ENCODE data around the gene GIMAP7.
"Not testable (repeated sequence)": the region's sequence is repeated elsewhere in the genome, so short reads cannot be mapped to it uniquely, and the experiment has no call there.

The GIMAP7 gene

GRCh38 chr7:150514748-150515222 lies at the start of gene GIMAP7:
Gene GIMAP7, plus strand, starts transcription at chr7:150514872. Its CDS starts 5,103 bp downstream, at chr7:150519975.
- DNase-seq (peak; percentile 63 to 68), ATAC-seq (peak; percentile 87)
- peak within 1 kb of the TSS; percentile 93 to 98 for H3K27ac Mint-ChIP-seq
- H3K27me3 Mint-ChIP-seq: no peaks in the 10 kb centered on the region
- H3K4me1 Mint-ChIP-seq: peaks cover 54% of the 10 kb centered on the region
- peaks cover 14 to 16% of the 10 kb centered on the region in 2 donors for H3K9me3 Mint-ChIP-seq
- peak within 1 kb of the TSS; percentile 96 to 100 for H3K4me3 Mint-ChIP-seq

- DNase-seq (no peak), ATAC-seq (no peak)
- Mint-ChIP-seq H3K27me3 (no peaks in the 10 kb centered on the region), H3K27ac (no peak overlapping the region), H3K4me3 (no peak overlapping the region), H3K9me3 (peaks cover 34 to 37% of the 10 kb centered on the region in 2 donors), H3K4me1 (peaks cover 71% of the 10 kb centered on the region)
Observed at GRCh38 chr7:150464962-150465361, 49.7 kb upstream of the GIMAP7 start.

GRCh38 chr7:150465414-150465813 lies 49.3 kb upstream of the GIMAP7 start:
- Mint-ChIP-seq H3K27me3 (no peaks in the 10 kb centered on the region), H3K4me1 (peaks cover 74% of the 10 kb centered on the region), H3K27ac (no peak overlapping the region), H3K4me3 (no peak overlapping the region), H3K9me3 (peaks cover 32 to 33% of the 10 kb centered on the region in 2 donors)
- ATAC-seq: no peak
- no peak for DNase-seq

GRCh38 chr7:150466477-150466876 lies 48.2 kb upstream of the GIMAP7 start:
- H3K27ac Mint-ChIP-seq: no peak overlapping the region
- no peak overlapping the region for H3K4me3 Mint-ChIP-seq

GRCh38 chr7:150468241-150468640 lies 46.4 kb upstream of the GIMAP7 start:
- peaks cover 73% of the 10 kb centered on the region for H3K4me1 Mint-ChIP-seq
- H3K9me3 Mint-ChIP-seq: peaks cover 5 to 6% of the 10 kb centered on the region in 2 donors
- no peaks in the 10 kb centered on the region for H3K27me3 Mint-ChIP-seq
- H3K27ac Mint-ChIP-seq: peak overlapping the region in 1 of 2 donors; percentile 28
- peak overlapping the region in 1 of 2 donors; percentile 65 for H3K4me3 Mint-ChIP-seq
- DNase-seq (no peak), ATAC-seq (peak; percentile 79)

More at GRCh38 chr7:150466477-150466876, 48.2 kb upstream of the GIMAP7 start:
- ATAC-seq: no peak
- H3K9me3 Mint-ChIP-seq: peaks cover 22 to 23% of the 10 kb centered on the region in 2 donors
- H3K27me3 Mint-ChIP-seq: no peaks in the 10 kb centered on the region
- no peak for DNase-seq
- H3K4me1 Mint-ChIP-seq: peaks cover 74% of the 10 kb centered on the region

GRCh38 chr7:150471886-150472285 lies 42.8 kb upstream of the GIMAP7 start:
- Mint-ChIP-seq H3K4me1 (peaks cover 70% of the 10 kb centered on the region), H3K4me3 (no peak overlapping the region), H3K27ac (no peak overlapping the region), H3K9me3 (peaks cover 0 to 6% of the 10 kb centered on the region in 2 donors), H3K27me3 (no peaks in the 10 kb centered on the region)
- no peak for DNase-seq
- no peak for ATAC-seq

- Mint-ChIP-seq H3K4me3 (no peak overlapping the region), H3K27me3 (no peaks in the 10 kb centered on the region), H3K4me1 (peaks cover 70% of the 10 kb centered on the region), H3K9me3 (peaks cover 0 to 6% of the 10 kb centered on the region in 2 donors), H3K27ac (no peak overlapping the region)
- no peak for DNase-seq
- ATAC-seq: no peak
Observed at GRCh38 chr7:150473902-150474301, 40.8 kb upstream of the GIMAP7 start.

- DNase-seq (no peak), ATAC-seq (peak; percentile 76)
- Mint-ChIP-seq H3K27me3 (no peaks in the 10 kb centered on the region), H3K4me1 (peaks cover 79% of the 10 kb centered on the region), H3K9me3 (peaks cover 0 to 6% of the 10 kb centered on the region in 2 donors), H3K27ac (peak overlapping the region; percentile 94 to 98), H3K4me3 (peak overlapping the region; percentile 68 to 90)
Observed at GRCh38 chr7:150476285-150476684, 38.4 kb upstream of the GIMAP7 start.

- Mint-ChIP-seq H3K27me3 (no peaks in the 10 kb centered on the region), H3K4me1 (peaks cover 82% of the 10 kb centered on the region), H3K4me3 (peak overlapping the region; percentile 68 to 90)
Observed at GRCh38 chr7:150476819-150477631, 37.6 kb upstream of the GIMAP7 start.

GRCh38 chr7:150479023-150479716 lies 35.5 kb upstream of the GIMAP7 start:
- peaks cover 92% of the 10 kb centered on the region for H3K4me1 Mint-ChIP-seq
- H3K9me3 Mint-ChIP-seq: peaks cover 0 to 6% of the 10 kb centered on the region in 2 donors
- H3K27ac Mint-ChIP-seq: peak overlapping the region in 1 of 2 donors; percentile 92
- ATAC-seq (peak; percentile 60), DNase-seq (no peak)
- H3K4me3 Mint-ChIP-seq: peak overlapping the region; percentile 54 to 71
- H3K27me3 Mint-ChIP-seq: no peaks in the 10 kb centered on the region

More at GRCh38 chr7:150476819-150477631, 37.6 kb upstream of the GIMAP7 start:
- peaks cover 0 to 6% of the 10 kb centered on the region in 2 donors for H3K9me3 Mint-ChIP-seq
- ATAC-seq: peak; percentile 22
- H3K27ac Mint-ChIP-seq: peak overlapping the region; percentile 94 to 98
- peak in 1 of 2 donors; percentile 37 for DNase-seq

GRCh38 chr7:150481186-150481920 lies 33.3 kb upstream of the GIMAP7 start:
- Mint-ChIP-seq H3K4me1 (peaks cover 97% of the 10 kb centered on the region), H3K27me3 (no peaks in the 10 kb centered on the region), H3K4me3 (peak overlapping the region; percentile 87 to 88), H3K27ac (peak overlapping the region; percentile 97 to 99), H3K9me3 (no peaks in the 10 kb centered on the region)
- ATAC-seq: peak; percentile 81
- DNase-seq: peak; percentile 27 to 55

- no peaks in the 10 kb centered on the region for H3K27me3 Mint-ChIP-seq
- H3K27ac Mint-ChIP-seq: peak overlapping the region; percentile 97 to 99
Observed at GRCh38 chr7:150481922-150482321, 32.8 kb upstream of the GIMAP7 start.

GRCh38 chr7:150483514-150483913 lies 31.2 kb upstream of the GIMAP7 start:
- peaks cover 91% of the 10 kb centered on the region for H3K4me1 Mint-ChIP-seq
- peak overlapping the region; percentile 14 to 96 for H3K27ac Mint-ChIP-seq
- not testable (repeated sequence) for ATAC-seq, H3K9me3 Mint-ChIP-seq, DNase-seq, H3K27me3 Mint-ChIP-seq
- H3K4me3 Mint-ChIP-seq: peak overlapping the region; percentile 72 to 83

More at GRCh38 chr7:150481922-150482321, 32.8 kb upstream of the GIMAP7 start:
- no peaks in the 10 kb centered on the region for H3K9me3 Mint-ChIP-seq
- ATAC-seq (peak; percentile 16), DNase-seq (no peak)
- peak overlapping the region; percentile 87 to 88 for H3K4me3 Mint-ChIP-seq
- peaks cover 96% of the 10 kb centered on the region for H3K4me1 Mint-ChIP-seq

GRCh38 chr7:150484071-150484470 lies 30.6 kb upstream of the GIMAP7 start:
- not testable (repeated sequence) for H3K27me3 Mint-ChIP-seq, H3K9me3 Mint-ChIP-seq, ATAC-seq, DNase-seq
- H3K27ac Mint-ChIP-seq: peak overlapping the region in 1 of 2 donors; percentile 60
- H3K4me3 Mint-ChIP-seq: peak overlapping the region; percentile 72 to 83
- H3K4me1 Mint-ChIP-seq: peaks cover 86% of the 10 kb centered on the region

- no peak overlapping the region for H3K27ac Mint-ChIP-seq
- peaks cover 51% of the 10 kb centered on the region for H3K4me1 Mint-ChIP-seq
- H3K27me3 Mint-ChIP-seq: no peaks in the 10 kb centered on the region
- DNase-seq (no peak), ATAC-seq (no peak)
- H3K9me3 Mint-ChIP-seq: peaks cover 4 to 14% of the 10 kb centered on the region in 2 donors
- no peak overlapping the region for H3K4me3 Mint-ChIP-seq
Observed at GRCh38 chr7:150487625-150488024, 27.0 kb upstream of the GIMAP7 start.
